Esophagus squamous epithelium (tissue), 4 donors: Measurements from ENCODE around the gene EFNB2.

ENCODE experiments used
- POLR2A ChIP-seq, 4 donors: fragments of 450-650 bp; IDR thresholded peaks; one replicate each; pipeline ENCODE4 v1.6.1; 2017; ENCODE audit warnings: antibody characterized with exemption in 4 of 4, mild to moderate bottlenecking in 4 of 4, moderate library complexity in 3 of 4
- TF ChIP-seq, protein P1 (sequence below), 6 experiments: fragments of 450-650 bp in 4 of 6; fragments of 200-600 bp in 2 of 6; sonication (generic) in 2 of 6; IDR thresholded peaks; one replicate each; pipeline ENCODE4 v1.5.1; 2016 to 2019; ENCODE audit warnings: antibody characterized with exemption in 6 of 6, mild to moderate bottlenecking in 4 of 6, moderate library complexity in 4 of 6

DNA sequence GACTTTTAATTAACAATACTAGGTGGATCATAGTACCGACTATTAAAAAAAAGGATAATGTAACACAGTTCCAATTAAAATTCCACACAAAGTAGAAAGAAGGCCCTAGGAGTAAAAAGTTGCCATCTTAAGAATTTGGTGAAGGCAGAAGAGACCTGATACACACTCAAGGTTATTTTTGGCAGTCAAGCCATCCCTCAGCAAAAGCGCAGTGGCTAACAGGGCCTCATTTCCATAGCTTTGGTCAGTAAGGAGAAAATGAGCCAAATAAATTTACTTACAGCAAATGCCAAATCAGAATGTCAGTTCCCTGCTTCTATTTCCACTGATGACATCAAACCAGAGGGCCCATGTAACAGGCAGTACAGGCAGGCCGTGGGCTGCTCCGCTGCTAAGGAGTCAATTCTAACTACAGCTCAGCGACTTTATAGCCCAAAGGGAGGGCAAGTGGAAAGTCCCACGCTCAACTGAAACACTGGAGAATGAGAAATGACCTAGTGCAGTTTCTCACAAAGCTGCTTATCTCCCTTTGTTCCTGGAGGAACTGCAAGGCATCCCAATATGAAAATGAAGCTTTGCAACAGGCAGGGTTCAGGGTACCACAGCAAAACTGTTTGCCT, 26.2 kb upstream of the EFNB2 start:
- TF ChIP-seq, protein P1, sequence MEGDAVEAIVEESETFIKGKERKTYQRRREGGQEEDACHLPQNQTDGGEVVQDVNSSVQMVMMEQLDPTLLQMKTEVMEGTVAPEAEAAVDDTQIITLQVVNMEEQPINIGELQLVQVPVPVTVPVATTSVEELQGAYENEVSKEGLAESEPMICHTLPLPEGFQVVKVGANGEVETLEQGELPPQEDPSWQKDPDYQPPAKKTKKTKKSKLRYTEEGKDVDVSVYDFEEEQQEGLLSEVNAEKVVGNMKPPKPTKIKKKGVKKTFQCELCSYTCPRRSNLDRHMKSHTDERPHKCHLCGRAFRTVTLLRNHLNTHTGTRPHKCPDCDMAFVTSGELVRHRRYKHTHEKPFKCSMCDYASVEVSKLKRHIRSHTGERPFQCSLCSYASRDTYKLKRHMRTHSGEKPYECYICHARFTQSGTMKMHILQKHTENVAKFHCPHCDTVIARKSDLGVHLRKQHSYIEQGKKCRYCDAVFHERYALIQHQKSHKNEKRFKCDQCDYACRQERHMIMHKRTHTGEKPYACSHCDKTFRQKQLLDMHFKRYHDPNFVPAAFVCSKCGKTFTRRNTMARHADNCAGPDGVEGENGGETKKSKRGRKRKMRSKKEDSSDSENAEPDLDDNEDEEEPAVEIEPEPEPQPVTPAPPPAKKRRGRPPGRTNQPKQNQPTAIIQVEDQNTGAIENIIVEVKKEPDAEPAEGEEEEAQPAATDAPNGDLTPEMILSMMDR (IDR thresholded peaks at IDR 0.05): no peak
- TF ChIP-seq POLR2A (IDR thresholded peaks at IDR 0.05): no peak
